Astrocyte (in vitro differentiated cells and primary cell): Measurements from ENCODE around the gene LIPC. TPM values are rescaled to one million over a fixed set of nuclear protein-coding genes. Genes with fewer than 3 reads are reported as not detected.
A peak's percentile ranks its signal among the peaks of the same experiment; 100 is the strongest.

Experiments used
- DNase-seq: peaks from one replicate; pipeline ENCODE4 v3.0.0-alpha.2; 2010; ENCODE audit warnings: low read depth
- FAIRE-seq: peaks from 2 replicates; lab custom pipeline; 2011; peaks lifted over from hg19 to GRCh38; lab: Jason Lieb, UNC
- H2AFZ ChIP-seq: 2 replicates; pipeline ENCODE4 v1.6.0; 2012; ENCODE audit warnings: low read depth, low read length, inconsistent platforms
- H3K27ac ChIP-seq: 2 replicates; pipeline ENCODE4 v1.5.1; 2011; ENCODE audit warnings: low read depth, low read length, inconsistent platforms
- H3K27me3 ChIP-seq: 2 replicates; pipeline ENCODE4 v1.6.0; 2011; ENCODE audit warnings: low read length, inconsistent platforms; ENCODE audit not compliant: insufficient read depth
- H3K36me3 ChIP-seq: 2 replicates; pipeline ENCODE4 v1.5.1; 2011; ENCODE audit warnings: low read length, inconsistent platforms; ENCODE audit not compliant: insufficient read depth
- H3K4me1 ChIP-seq: 2 replicates; pipeline ENCODE4 v1.5.1; 2011; ENCODE audit warnings: low read length, inconsistent platforms; ENCODE audit not compliant: insufficient read depth
- H3K4me2 ChIP-seq: 2 replicates; pipeline ENCODE4 v1.6.0; 2012; ENCODE audit warnings: low read length, inconsistent platforms
- H3K4me3 ChIP-seq: 2 replicates; pipeline ENCODE4 v1.5.1; 2011; ENCODE audit warnings: low read depth, mild to moderate bottlenecking, low read length, inconsistent platforms; ENCODE audit not compliant: insufficient read depth
- H3K79me2 ChIP-seq: 2 replicates; pipeline ENCODE4 v1.6.0; 2012; ENCODE audit warnings: mild to moderate bottlenecking, low read length, inconsistent platforms; ENCODE audit not compliant: insufficient read depth
- H3K9ac ChIP-seq: 2 replicates; pipeline ENCODE4 v1.6.0; 2012; ENCODE audit warnings: mild to moderate bottlenecking, low read length, inconsistent platforms
- H3K9me3 ChIP-seq: 2 replicates; pipeline ENCODE4 v1.5.1; 2012; ENCODE audit warnings: low read depth, mild to moderate bottlenecking, low read length, inconsistent platforms; ENCODE audit not compliant: insufficient read depth
- H4K20me1 ChIP-seq: 2 replicates; pipeline ENCODE4 v1.6.0; 2012; ENCODE audit warnings: low read length, inconsistent platforms; ENCODE audit not compliant: insufficient read depth
- H3K27ac Mint-ChIP-seq: one replicate; pipeline ENCODE4 v1.8.0; 2021; ENCODE audit warnings: mild to moderate bottlenecking, mixed read lengths; ENCODE audit not compliant: unreplicated experiment
- H3K27me3 Mint-ChIP-seq: one replicate; pipeline ENCODE4 v1.8.0; 2021; ENCODE audit warnings: low read depth, mixed read lengths; ENCODE audit not compliant: unreplicated experiment
- H3K36me3 Mint-ChIP-seq: one replicate; pipeline ENCODE4 v1.8.0; 2021; ENCODE audit warnings: low read depth, mixed read lengths; ENCODE audit not compliant: unreplicated experiment
- H3K4me1 Mint-ChIP-seq: one replicate; pipeline ENCODE4 v1.8.0; 2021; ENCODE audit warnings: low read depth, mixed read lengths; ENCODE audit not compliant: unreplicated experiment
- H3K4me3 Mint-ChIP-seq: one replicate; pipeline ENCODE4 v1.8.0; 2021; ENCODE audit warnings: mild to moderate bottlenecking, moderate library complexity, mixed read lengths; ENCODE audit not compliant: unreplicated experiment
- H3K9me3 Mint-ChIP-seq: one replicate; pipeline ENCODE4 v1.8.0; 2021; ENCODE audit warnings: mild to moderate bottlenecking, mixed read lengths; ENCODE audit not compliant: unreplicated experiment
- CTCF ChIP-seq: IDR thresholded peaks from 2 replicates; pipeline ENCODE4 v1.5.1; 2011; ENCODE audit warnings: low read depth, mild to moderate bottlenecking, inconsistent platforms, low read length, moderate library complexity; ENCODE audit not compliant: insufficient read depth
- EZH2 ChIP-seq: IDR thresholded peaks from 2 replicates; pipeline ENCODE4 v1.6.1; 2012; ENCODE audit warnings: mild to moderate bottlenecking, low read length, inconsistent platforms; ENCODE audit not compliant: insufficient read depth
- total RNA-seq: library from RNA; stranded (reverse); gene quantifications from 2 replicates; pipeline ENCODE4 v1.2.1, GENCODE V29; 2021

LIPC gene
- total RNA-seq, 1 donor from 2014 or later = not detected

- Mint-ChIP-seq H3K9me3 (peaks cover 3% of the 10 kb centered on the region), H3K27ac (peak overlapping the region; percentile 94), H3K4me1 (peaks cover 51% of the 10 kb centered on the region), H3K36me3 (peaks cover 3% of the 10 kb centered on the region), H3K27me3 (peaks cover 5% of the 10 kb centered on the region), H3K4me3 (peak overlapping the region; percentile 43)
- H3K36me3 ChIP-seq = no peaks in the 10 kb centered on the region
- no peaks in the 10 kb centered on the region for H3K79me2 ChIP-seq
- peaks cover 42% of the 10 kb centered on the region for H3K4me1 ChIP-seq
- H3K27me3 ChIP-seq = peaks cover 2% of the 10 kb centered on the region
- no peak overlapping the region for H3K4me3 ChIP-seq
- peak overlapping the region; percentile 78 for H3K4me2 ChIP-seq
- H3K9ac ChIP-seq = peak overlapping the region; percentile 75
- H3K27ac ChIP-seq = peak overlapping the region; percentile 87
- DNase-seq (peak; percentile 98), FAIRE-seq (peak; percentile 95)
- H3K9me3 ChIP-seq = no peaks in the 10 kb centered on the region
- TF ChIP-seq CTCF (no peak), EZH2 (no peak)
- no peaks in the 10 kb centered on the region for H4K20me1 ChIP-seq
- H2AFZ ChIP-seq = peak overlapping the region; percentile 30
Observed at GRCh38 chr15:58546635-58547627, 115.1 kb downstream of the LIPC start.

- no peaks in the 10 kb centered on the region for H3K36me3 ChIP-seq
- H3K9ac ChIP-seq = peak overlapping the region; percentile 18
- H3K36me3 Mint-ChIP-seq = peaks cover 2% of the 10 kb centered on the region
- no peaks in the 10 kb centered on the region for H3K79me2 ChIP-seq
- H3K4me1 Mint-ChIP-seq = peaks cover 59% of the 10 kb centered on the region
- no peaks in the 10 kb centered on the region for H3K9me3 ChIP-seq
- peak overlapping the region; percentile 78 for H3K4me2 ChIP-seq
- FAIRE-seq = no peak
- H2AFZ ChIP-seq = peak overlapping the region; percentile 1
- TF ChIP-seq CTCF (no peak), EZH2 (no peak)
- DNase-seq = no peak
- H3K4me1 ChIP-seq = peaks cover 49% of the 10 kb centered on the region
- no peaks in the 10 kb centered on the region for H3K27me3 ChIP-seq
- no peaks in the 10 kb centered on the region for H3K27me3 Mint-ChIP-seq
- H4K20me1 ChIP-seq = no peaks in the 10 kb centered on the region
- H3K4me3 ChIP-seq = no peak overlapping the region
- H3K9me3 Mint-ChIP-seq = no peaks in the 10 kb centered on the region
- peak overlapping the region; percentile 87 for H3K27ac ChIP-seq
- H3K27ac Mint-ChIP-seq = peak overlapping the region; percentile 94
- H3K4me3 Mint-ChIP-seq = no peak overlapping the region
Observed at GRCh38 chr15:58547628-58548307, 116.0 kb downstream of the LIPC start.
